Measurements from ENCODE around the gene LTN1.

The LTN1 gene

DNA sequence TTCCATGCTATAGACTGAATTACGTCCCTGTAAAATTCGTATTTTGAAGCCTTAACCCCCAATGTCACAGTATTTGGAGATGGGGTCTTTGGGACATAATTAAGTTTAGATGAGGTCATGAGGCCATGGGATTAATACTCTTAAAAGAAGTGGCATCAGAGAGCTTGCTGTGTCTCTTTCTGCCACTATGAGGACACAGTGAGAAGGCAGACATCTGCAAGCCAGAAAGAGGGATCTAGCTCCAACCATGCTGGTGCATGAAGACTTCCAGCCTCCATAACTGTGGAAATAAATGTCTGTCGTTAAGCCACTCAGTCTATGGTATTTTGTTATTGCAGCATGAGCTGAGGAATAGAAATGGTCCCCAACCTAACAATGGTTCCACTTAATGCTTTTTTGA is 99.0 kb downstream of the LTN1 start:
- Histone ChIP-seq H3K4me2 (ENCODE audit: low read depth, low read length, poor library complexity, severe bottlenecking) (no peak overlapping the region), H3K4me3 (ENCODE audit: insufficient read depth, low read length, poor library complexity, severe bottlenecking) (no peak overlapping the region), H3K9me2 (replicated peaks; ENCODE audit: insufficient read depth, low read length) (no peaks in the 10 kb centered on the region), H3F3A (ENCODE audit: insufficient read depth) (no peaks in the 10 kb centered on the region), H3K79me2 (ENCODE audit: insufficient read depth, low read length) (no peaks in the 10 kb centered on the region), H3K27ac (ENCODE audit: low read depth, low read length) (no peak overlapping the region), H3K9ac (ENCODE audit: low read length) (no peak overlapping the region), H3K27me3 (ENCODE audit: low read length) (no peaks in the 10 kb centered on the region), H3K9me3 (ENCODE audit: insufficient read depth, low read length) (no peaks in the 10 kb centered on the region), H2AFZ (ENCODE audit: low read depth, low read length, severe bottlenecking) (no peak overlapping the region), H3K36me3 (ENCODE audit: low read length) (no peaks in the 10 kb centered on the region), H4K20me1 (ENCODE audit: low read depth, low read length) (no peaks in the 10 kb centered on the region)
- TF ChIP-seq EZH2phosphoT487 (conservative IDR thresholded peaks at IDR 0.05; ENCODE audit: low read length) = no peak
- TF ChIP-seq, protein P1, sequence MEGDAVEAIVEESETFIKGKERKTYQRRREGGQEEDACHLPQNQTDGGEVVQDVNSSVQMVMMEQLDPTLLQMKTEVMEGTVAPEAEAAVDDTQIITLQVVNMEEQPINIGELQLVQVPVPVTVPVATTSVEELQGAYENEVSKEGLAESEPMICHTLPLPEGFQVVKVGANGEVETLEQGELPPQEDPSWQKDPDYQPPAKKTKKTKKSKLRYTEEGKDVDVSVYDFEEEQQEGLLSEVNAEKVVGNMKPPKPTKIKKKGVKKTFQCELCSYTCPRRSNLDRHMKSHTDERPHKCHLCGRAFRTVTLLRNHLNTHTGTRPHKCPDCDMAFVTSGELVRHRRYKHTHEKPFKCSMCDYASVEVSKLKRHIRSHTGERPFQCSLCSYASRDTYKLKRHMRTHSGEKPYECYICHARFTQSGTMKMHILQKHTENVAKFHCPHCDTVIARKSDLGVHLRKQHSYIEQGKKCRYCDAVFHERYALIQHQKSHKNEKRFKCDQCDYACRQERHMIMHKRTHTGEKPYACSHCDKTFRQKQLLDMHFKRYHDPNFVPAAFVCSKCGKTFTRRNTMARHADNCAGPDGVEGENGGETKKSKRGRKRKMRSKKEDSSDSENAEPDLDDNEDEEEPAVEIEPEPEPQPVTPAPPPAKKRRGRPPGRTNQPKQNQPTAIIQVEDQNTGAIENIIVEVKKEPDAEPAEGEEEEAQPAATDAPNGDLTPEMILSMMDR (IDR thresholded peaks at IDR 0.05; ENCODE audit: insufficient read depth, low read length, poor library complexity, severe bottlenecking) = no peak

GRCh38 chr21:28892199-28893111 is 100.2 kb downstream of the LTN1 start:
- H3K36me3 ChIP-seq (ENCODE audit: low read length) = no peaks in the 10 kb centered on the region
- H3K79me2 ChIP-seq (ENCODE audit: insufficient read depth, low read length) = no peaks in the 10 kb centered on the region
- H3K9ac ChIP-seq (ENCODE audit: low read length) = no peak overlapping the region
- H3K4me2 ChIP-seq (ENCODE audit: low read depth, low read length, poor library complexity, severe bottlenecking) = no peak overlapping the region
- H3K9me3 ChIP-seq (ENCODE audit: insufficient read depth, low read length) = no peaks in the 10 kb centered on the region
- no peaks in the 10 kb centered on the region for H3F3A ChIP-seq (ENCODE audit: insufficient read depth)
- no peak overlapping the region for H2AFZ ChIP-seq (ENCODE audit: low read depth, low read length, severe bottlenecking)
- TF ChIP-seq, protein P1 (IDR thresholded peaks at IDR 0.05; ENCODE audit: insufficient read depth, low read length, poor library complexity, severe bottlenecking) = no peak
- TF ChIP-seq EZH2phosphoT487 (conservative IDR thresholded peaks at IDR 0.05; ENCODE audit: low read length) = no peak
- H4K20me1 ChIP-seq (ENCODE audit: low read depth, low read length) = no peaks in the 10 kb centered on the region
- H3K9me2 ChIP-seq (replicated peaks; ENCODE audit: insufficient read depth, low read length) = no peaks in the 10 kb centered on the region
- no peak overlapping the region for H3K4me3 ChIP-seq (ENCODE audit: insufficient read depth, low read length, poor library complexity, severe bottlenecking)
- no peak overlapping the region for H3K27ac ChIP-seq (ENCODE audit: low read depth, low read length)
- no peaks in the 10 kb centered on the region for H3K27me3 ChIP-seq (ENCODE audit: low read length)

DNA sequence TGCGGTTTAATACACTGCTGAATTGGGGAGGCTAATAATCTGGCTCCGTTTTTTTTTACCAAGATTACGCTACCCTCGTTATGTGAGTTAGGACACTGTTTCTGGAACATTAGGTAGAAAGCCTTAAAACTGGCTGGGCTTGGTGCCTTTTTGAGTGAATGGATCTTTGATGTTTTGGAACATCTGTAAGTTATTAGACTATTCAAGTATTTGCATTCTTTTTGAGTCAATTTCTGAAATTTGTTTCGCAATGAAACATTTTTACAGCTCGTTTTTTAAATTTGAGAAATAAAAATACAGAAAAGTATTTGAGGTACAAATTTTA is 106.9 kb downstream of the LTN1 start:
- no peaks in the 10 kb centered on the region for H3K9me3 ChIP-seq (ENCODE audit: insufficient read depth, low read length)
- peak overlapping the region; percentile 90 for H3K4me2 ChIP-seq (ENCODE audit: low read depth, low read length, poor library complexity, severe bottlenecking)
- no peaks in the 10 kb centered on the region for H4K20me1 ChIP-seq (ENCODE audit: low read depth, low read length)
- H3K27ac ChIP-seq (ENCODE audit: low read depth, low read length) = no peak overlapping the region; the same call in 1 of the 2 replicates
- H3K79me2 ChIP-seq (ENCODE audit: insufficient read depth, low read length) = no peaks in the 10 kb centered on the region; the same call in 1 of the 2 replicates
- no peaks in the 10 kb centered on the region for H3K9me2 ChIP-seq (replicated peaks; ENCODE audit: insufficient read depth, low read length)
- peaks cover 10% of the 10 kb centered on the region for H3K36me3 ChIP-seq (ENCODE audit: low read length)
- H3F3A ChIP-seq (ENCODE audit: insufficient read depth) = peaks cover 14% of the 10 kb centered on the region; the same call in 1 of the 2 replicates
- no peaks in the 10 kb centered on the region for H3K27me3 ChIP-seq (ENCODE audit: low read length)
- peak overlapping the region; percentile 68; the same call in 1 of the 2 replicates for H3K9ac ChIP-seq (ENCODE audit: low read length)
- TF ChIP-seq, protein P1 (IDR thresholded peaks at IDR 0.05; ENCODE audit: insufficient read depth, low read length, poor library complexity, severe bottlenecking) = no peak
- peak overlapping the region; percentile 89 for H2AFZ ChIP-seq (ENCODE audit: low read depth, low read length, severe bottlenecking)
- peak overlapping the region; percentile 74 for H3K4me3 ChIP-seq (ENCODE audit: insufficient read depth, low read length, poor library complexity, severe bottlenecking)

Data from SU-DHL-6 (cell line).